Spinal cord (tissue), 10 donors: Measurements from ENCODE around the gene PEMT. TPM values are rescaled to one million over a fixed set of nuclear protein-coding genes. Genes with fewer than 3 reads are reported as not detected.

Source experiments
- DNase-seq, 6 donors: peaks; one replicate each; pipeline versions ENCODE4 v3.0.0 to v3.0.0-alpha.2; 2013 to 2015; ENCODE audit warnings: low spot score in 6 of 6, low read depth in 4 of 6
- H3K27ac ChIP-seq: one replicate; pipeline ENCODE4 v1.5.1; 2013; ENCODE audit warnings: low read depth, low read length, control low read depth
- H3K27me3 ChIP-seq: one replicate; pipeline ENCODE4 v1.6.1; 2013; ENCODE audit warnings: low read length; ENCODE audit not compliant: control insufficient read depth, insufficient read depth
- H3K36me3 ChIP-seq: one replicate; pipeline ENCODE4 v1.6.1; 2013; ENCODE audit warnings: low read length; ENCODE audit not compliant: control insufficient read depth, insufficient read depth
- H3K4me1 ChIP-seq: one replicate; pipeline ENCODE4 v1.6.1; 2013; ENCODE audit warnings: low read length; ENCODE audit not compliant: control insufficient read depth, insufficient read depth
- H3K4me3 ChIP-seq: one replicate; pipeline ENCODE4 v1.5.1; 2013; ENCODE audit warnings: low read depth, low read length, control low read depth
- H3K9me3 ChIP-seq: one replicate; pipeline ENCODE4 v1.6.1; 2013; ENCODE audit warnings: low read length; ENCODE audit not compliant: control insufficient read depth, insufficient read depth
- WGBS: methylation state at CpG from one replicate; pipeline ENCODE4 v1.1.5; 2013; ENCODE audit warnings: missing lambda C conversion rate; ENCODE audit not compliant: insufficient coverage; 5-methylcytosine and 5-hydroxymethylcytosine counted together
- polyA plus RNA-seq, 2 donors: library from polyadenylated mRNA; unstranded; fragments of 120-200 nt; gene quantifications; one replicate each; pipeline ENCODE4 v1.2.1, GENCODE V29; 2013; ENCODE audit not compliant: insufficient read length in 2 of 2
- small RNA-seq: library from RNA; depleted of rRNA; stranded (forward); fragments of <200 nt; gene quantifications from one replicate; pipeline ENCODE3, GENCODE V24; 2014; ENCODE audit warnings: low replicate concordance
- total RNA-seq, 2 donors: library from RNA; depleted of rRNA in 1 of 2; stranded (reverse); fragments of 120-200 nt in 1 of 2; fragments of >200 nt in 1 of 2; gene quantifications; one replicate each; pipeline versions ENCODE4 v1.2.3 to v1.2.4, GENCODE V29; 2013 to 2014
- donor health status: healthy.

PEMT gene
- total and polyA plus RNA-seq, 4 donors: 28.5 to 48.3 (median 43.9) TPM

GRCh38 chr17:17456251-17456650, 135.3 kb downstream of the PEMT start:
- Histone ChIP-seq H3K4me3 (no peak overlapping the region), H3K27ac (no peak overlapping the region), H3K4me1 (peaks cover 3% of the 10 kb centered on the region), H3K27me3 (no peaks in the 10 kb centered on the region), H3K9me3 (no peaks in the 10 kb centered on the region), H3K36me3 (no peaks in the 10 kb centered on the region)
- whole genome bisulfite sequencing: 95% methylated on average over 12 of the region's 19 CpGs
- no peak for DNase-seq

Small RNA genes lying within 50 kb of the gene (small RNA-seq; reads per million reads assigned to genes)
- gene RF00019: not detected
- not detected for gene RNU6-468P

Other genes starting within 250 kb of the PEMT start
- gene MED9, start 114.7 kb downstream of the PEMT start, total RNA-seq: 10 to 100 TPM; 12.3 to 15.2 TPM
- 10 to 100 TPM; 21.3 to 22.7 TPM for gene MED9, start 114.7 kb downstream of the PEMT start, polyA plus RNA-seq
- gene RASD1, start 95.3 kb downstream of the PEMT start, total RNA-seq: 1 to 10 TPM; 3.2 to 6.8 TPM
- gene RASD1, start 95.3 kb downstream of the PEMT start, polyA plus RNA-seq: 10 to 100 TPM; 13.5 to 14.6 TPM
- 10 to 100 TPM; 12.5 to 12.9 TPM for gene RAI1, start 89.8 kb upstream of the PEMT start, total RNA-seq
- 10 to 100 TPM; 37.8 to 45.2 TPM for gene RAI1, start 89.8 kb upstream of the PEMT start, polyA plus RNA-seq
- 10 to 100 TPM; 27.5 to 30.9 TPM for gene SREBF1, start 245.3 kb upstream of the PEMT start, total RNA-seq
- 10 to 100 TPM; 60.8 to 71.8 TPM for gene SREBF1, start 245.3 kb upstream of the PEMT start, polyA plus RNA-seq